ENCODE data around the gene QDPR. TPM values are rescaled to one million over a fixed set of nuclear protein-coding genes. Genes with fewer than 3 reads are reported as not detected.
"Not testable (repeated sequence)": the region's sequence is repeated elsewhere in the genome, so short reads cannot be mapped to it uniquely, and the experiment has no call there.

QDPR gene
- polyA plus RNA-seq (ENCODE audit: insufficient read length in 4 of 4): 10 to 100 TPM; 33.6 to 66.5 (median 52.1) TPM

DNA sequence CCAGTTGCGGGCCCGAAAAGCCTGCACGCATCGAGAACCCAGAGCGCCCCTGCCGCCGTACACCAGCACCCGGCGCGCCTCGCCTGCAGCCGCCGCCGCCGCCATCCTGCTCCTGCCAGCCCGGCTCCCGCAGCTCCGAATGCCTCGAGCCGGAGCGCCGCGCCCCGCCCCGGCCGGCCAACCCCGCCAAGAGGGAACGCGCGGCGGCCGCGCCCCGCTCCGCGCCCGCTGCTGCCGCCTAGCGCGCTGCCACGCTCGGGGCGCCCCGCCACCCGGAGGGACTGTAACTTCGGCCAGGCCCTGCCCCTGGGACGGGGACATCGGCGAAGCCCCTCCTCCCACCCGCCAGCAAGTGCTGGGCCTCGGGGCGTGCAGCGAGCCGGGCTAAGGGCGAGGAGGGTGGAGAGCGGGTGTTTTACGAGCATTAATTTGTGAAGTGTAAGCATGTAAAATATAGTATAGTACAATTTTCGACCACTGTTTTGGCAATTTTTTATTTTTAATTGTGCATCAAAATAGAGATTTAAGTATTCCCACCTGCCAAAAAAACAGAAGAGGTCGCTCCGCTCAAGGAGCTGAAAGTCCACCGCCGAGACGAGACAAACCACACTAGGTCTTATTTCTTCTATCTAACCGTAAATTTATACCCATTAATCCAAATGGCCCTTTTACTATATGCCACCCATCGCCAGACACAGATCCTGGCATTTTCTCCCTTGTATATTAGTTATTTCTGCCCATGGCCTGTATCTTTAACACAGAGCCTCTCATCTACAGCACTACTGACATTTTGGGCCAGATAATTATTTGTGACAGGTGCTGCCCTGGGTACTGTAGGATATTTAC is at the start of gene QDPR:
TSS of gene QDPR (minus strand) at position 141 of the 846 bp plus-strand sequence. CDS start at position 105, 36 bp downstream.
- DNase-seq (ENCODE audit: low read depth in 4 of 4, low spot score in 3 of 4): peak in 3 of 4 donors; percentile 39 to 60 (median 53)

DNA sequence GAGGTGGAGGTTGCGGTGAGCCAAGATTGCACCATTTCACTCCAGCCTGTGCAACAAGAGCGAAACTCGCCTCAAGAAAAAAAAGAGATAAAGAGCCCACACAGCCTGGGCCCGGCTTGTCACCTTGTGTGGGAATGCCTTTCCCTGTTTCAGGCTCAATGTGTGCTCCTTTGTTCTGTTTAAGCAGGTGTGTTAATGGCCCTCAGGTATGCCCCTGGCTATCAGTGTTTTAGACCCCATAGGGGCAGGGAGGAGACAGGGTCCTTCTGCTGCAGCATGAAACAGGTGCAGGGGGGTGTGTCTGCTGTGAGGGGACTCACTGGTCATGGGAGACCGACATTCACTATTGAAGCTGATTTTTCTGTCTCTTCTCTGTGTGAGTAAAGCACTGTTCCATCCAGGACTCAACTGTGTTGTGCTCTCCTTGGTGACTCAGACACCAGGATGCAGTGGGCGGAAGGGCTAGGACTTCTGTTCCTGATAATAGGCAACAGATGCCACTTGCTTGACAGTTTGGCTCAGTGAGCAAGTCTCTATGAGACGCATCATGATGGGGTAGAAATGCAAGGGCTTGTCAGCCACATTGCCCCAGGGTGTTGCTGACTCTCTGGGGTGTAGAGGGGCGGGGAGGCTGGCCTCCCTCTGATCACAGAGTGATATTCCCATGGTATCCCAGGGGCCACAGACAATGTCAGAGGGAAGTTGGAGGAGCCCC is 49.5 kb upstream of the QDPR start:
- DNase-seq (ENCODE audit: low read depth in 4 of 4, low spot score in 3 of 4): no peak

DNA sequence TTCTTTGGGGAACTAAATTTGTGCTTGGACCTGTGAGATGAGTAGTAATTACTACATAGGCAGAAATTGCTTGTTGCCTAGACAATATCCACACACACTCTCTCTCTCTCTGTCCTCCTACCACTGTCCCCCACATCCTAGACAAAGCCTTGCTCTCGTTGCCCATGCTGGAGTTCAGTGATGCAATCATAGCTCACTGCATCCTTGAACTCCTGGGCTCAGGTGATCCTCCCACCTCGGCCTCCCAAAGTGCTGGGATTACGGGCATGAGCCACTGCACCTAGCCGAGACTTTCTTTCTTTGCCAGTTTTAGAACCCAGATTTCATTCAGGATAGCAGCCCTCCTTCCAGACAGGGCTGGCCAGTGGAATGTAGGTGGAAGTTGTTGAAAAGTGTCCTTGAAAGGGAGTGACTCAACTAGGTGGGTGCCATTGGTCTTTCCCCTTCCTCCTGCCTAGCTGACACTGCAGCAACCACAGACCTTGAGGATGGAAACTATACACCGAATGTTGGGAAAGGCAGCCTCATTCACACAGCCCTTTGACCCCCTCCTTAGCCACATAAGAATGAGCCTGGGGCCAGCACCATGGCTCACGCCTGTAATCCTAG is 48.3 kb upstream of the QDPR start:
- no peak for DNase-seq (ENCODE audit: low read depth in 4 of 4, low spot score in 3 of 4)

DNA sequence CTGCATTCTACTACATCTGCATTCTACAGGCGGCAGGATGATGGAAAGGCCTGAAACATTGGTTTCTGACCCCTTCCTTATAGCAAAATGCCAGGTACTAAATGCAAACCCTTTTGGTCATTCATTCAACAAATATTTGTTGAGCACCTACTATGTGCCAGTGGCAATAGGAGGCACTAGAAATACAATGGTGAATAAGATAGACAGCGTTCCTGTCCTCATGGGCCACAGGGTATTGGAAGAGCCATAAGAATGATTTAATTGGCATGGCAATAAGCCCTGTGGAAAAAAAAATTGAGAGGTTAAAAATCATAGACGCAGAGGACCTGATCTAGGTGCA is 47.8 kb upstream of the QDPR start:
- no peak for DNase-seq (ENCODE audit: low read depth in 4 of 4, low spot score in 3 of 4)

DNA sequence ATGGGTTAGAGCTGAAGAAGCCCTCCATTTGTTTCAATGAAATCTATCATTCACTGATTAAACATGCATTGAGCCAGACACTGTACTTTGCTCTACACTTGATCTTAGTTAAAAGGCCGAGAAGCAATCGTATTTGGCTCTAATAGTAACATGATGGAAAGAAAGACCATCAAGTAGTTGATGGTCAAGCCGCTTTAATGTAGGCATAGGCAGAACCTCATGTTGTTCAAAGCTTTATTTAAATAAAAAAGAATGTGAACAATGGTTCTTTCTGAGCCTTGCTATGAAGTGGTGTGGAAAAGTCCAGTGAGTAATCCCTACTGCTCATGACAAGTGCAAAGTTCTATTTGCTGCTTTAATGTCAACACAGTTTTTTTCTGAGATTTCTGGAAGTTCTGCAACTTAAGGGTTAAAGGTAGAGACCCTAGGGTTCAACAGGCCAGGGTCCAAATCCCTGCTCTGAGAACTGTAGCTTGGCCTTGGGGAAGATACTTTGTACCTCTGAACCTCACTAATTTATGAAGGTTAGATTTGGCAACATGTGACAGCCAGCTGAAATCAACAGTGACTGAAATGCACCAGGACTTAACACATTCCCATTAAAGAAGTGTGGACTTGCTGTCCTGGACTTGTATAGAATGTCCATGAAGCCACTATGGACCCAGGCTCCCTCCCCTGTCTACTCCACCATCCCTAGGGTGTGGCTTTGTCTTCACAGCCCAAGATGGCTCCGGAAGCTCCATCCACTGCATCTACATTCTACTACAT is 47.2 kb upstream of the QDPR start:
- no peak for DNase-seq (ENCODE audit: low read depth in 4 of 4, low spot score in 3 of 4)

DNA sequence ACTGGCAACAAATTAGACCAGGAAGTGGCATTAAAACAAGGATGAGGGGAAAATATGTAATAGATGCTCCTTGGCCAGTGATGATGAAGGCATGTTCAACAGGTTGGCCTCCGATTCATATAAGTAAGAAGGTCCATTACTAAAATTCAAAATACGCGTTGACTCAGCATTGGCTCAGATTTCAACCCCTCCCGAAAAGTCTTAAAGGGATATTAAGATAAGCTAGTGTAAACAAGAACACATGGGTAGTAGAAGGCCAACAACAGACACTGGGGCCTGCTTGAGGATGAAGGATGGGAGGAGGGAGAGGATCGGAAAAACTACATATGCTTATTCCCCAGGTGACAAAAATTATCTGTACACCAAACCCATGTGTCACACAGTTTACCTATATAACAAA is 46.0 kb upstream of the QDPR start:
- no peak for DNase-seq (ENCODE audit: low read depth in 4 of 4, low spot score in 3 of 4)

DNA sequence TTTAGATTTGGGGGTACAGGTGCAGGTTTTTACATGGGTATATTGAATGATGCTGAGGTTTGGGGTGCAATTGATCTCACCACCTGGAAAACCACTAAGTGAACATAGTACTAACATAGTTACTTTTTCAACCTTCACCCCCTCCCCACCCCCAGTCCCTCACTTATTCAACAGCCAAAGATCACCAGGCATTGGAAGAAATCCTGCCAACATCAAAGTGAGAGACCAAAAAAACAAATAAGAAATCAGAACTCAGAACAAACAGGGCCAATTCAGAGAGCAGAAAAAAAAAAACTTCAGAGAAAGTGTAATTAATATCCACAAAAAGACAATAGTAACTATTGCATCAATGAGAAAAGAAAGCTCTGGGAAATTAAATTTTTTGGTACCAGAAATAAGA is 44.6 kb upstream of the QDPR start:
- no peak for DNase-seq (ENCODE audit: low read depth in 4 of 4, low spot score in 3 of 4)

DNA sequence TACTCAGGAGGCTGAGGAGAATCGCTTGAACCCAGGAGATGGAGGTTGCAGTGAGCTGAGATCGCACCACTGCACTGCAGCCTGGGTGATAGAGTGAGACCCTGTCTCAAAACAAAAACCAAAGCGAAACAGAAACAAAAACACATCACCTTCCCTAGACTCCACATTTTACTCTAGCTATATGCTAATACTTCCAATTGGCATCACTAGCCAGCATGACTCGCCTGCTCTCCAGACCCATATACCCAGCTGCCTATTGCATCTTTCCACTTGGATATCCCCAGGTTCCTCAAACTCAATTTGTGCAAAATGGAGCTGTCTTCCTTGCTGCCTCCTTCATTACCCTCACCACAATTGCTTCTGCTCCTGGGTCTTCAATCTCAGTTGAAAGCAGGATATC is 42.7 kb upstream of the QDPR start:
- no peak for DNase-seq (ENCODE audit: low read depth in 4 of 4, low spot score in 3 of 4)

DNA sequence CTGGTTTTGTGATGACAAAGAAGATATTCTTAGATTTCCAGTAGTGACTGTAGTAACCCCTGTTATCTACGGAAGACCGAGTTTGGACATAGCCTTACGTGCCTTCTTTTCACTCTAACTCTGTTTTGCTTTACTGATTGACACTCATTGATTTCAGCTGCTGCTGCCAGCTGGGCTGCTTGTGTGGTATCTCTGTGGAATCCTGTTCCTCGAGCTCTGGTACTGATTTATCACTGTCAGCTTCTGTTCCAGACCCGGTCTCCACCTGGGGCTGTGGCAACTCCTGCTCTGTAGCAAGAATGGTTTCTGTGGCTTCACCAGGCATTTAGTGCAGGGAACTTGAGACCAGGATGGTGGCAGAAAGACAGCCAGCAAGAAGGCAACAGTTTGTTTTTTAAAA is 40.5 kb upstream of the QDPR start:
- DNase-seq (ENCODE audit: low read depth in 4 of 4, low spot score in 3 of 4): no peak

DNA sequence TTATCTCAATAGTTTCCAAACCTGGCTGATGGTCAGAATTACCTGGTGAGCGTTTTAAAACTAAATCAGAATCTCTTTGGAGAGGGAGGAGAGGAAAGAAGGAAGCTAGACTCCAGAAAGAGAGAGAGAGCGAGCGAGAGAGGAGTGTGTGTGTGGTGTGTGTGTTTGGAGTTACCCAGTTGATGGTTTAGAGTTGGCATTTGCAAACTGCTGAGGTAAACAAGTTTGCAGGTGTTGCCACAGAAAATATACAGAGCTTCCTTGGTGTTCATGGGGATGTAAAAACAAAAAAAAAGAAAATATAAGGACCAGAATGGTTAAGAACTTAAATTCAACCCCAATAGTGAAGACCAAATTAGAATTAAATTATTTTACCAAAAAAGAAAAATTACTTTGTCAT is 38.7 kb upstream of the QDPR start:
- no peak for DNase-seq (ENCODE audit: low read depth in 4 of 4, low spot score in 3 of 4)

DNA sequence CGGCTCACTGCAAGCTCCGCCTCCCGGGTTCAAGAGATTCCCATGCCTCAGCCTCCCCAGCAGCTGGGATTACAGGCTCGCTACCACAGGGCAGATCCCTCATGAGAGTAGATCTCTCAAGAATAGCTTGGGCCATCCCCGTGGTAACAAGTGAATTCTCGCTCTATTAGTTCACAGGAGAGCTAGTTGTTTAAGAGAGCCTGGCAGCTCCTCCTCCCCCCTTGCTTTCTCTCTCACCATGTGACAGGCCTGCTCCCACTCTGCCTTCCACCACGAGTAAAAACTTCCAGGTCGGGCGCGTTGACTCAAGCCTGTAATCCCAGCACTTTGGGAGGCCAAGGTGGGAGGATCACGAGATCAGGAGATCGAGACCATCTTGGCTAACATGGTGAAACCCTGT is 34.8 kb upstream of the QDPR start:
- DNase-seq (ENCODE audit: low read depth in 4 of 4, low spot score in 3 of 4): no peak

DNA sequence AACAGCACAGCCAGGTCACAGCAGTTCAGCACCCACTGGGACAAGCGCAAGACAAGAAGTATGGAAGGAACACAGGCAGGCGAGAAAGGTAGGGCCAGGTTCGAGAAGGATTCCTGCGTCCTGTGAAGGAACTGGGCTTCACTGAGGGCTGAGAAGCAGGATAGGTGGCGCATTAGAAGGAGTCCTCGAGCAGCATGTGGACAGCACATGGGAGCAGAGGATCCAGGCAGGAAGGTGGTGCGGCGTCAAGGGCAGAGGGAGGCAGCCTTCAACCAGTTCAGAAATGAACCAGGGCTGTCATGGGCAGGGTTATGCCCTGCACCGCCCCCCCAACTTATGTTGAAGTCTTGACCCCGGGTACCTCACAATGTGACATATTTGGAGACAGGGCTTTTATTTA is 34.3 kb upstream of the QDPR start:
- DNase-seq (ENCODE audit: low read depth in 4 of 4, low spot score in 3 of 4): no peak

DNA sequence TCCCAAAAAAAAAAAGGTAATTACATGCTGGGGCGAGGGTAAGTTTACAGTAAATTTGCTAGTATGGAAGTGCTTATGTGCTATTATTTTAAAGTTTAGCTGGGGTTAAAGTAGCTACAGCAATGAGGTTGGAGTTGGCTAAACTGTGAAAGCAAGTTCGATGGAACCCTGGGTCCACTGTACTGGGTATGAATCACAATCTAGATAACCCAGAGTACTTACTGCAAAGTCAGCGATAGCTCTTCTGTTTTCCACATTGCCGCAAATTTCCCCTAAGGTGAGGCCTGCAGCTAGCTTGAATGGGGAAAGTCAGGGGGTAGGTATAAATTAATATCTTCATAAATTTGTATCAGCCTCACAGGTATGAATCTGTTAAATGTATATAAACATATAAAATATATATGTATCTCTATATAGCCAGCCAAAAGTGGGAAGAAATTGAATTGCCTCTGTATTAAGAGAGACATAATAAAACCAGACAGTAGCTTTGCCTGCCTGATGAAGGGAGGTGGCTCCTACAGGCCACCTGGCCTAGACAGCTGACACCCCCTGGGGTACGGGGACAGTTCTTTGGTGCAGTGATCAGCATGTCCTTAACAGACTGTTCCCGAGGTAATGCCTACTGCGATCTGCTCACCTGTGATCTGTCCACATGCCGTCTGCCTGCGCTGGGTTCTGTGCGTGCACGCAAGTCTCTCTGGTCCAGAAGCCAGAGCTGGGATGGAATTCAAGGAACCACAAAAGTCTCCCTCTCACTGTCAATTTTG is 33.7 kb upstream of the QDPR start:
- no peak for DNase-seq (ENCODE audit: low read depth in 4 of 4, low spot score in 3 of 4)

DNA sequence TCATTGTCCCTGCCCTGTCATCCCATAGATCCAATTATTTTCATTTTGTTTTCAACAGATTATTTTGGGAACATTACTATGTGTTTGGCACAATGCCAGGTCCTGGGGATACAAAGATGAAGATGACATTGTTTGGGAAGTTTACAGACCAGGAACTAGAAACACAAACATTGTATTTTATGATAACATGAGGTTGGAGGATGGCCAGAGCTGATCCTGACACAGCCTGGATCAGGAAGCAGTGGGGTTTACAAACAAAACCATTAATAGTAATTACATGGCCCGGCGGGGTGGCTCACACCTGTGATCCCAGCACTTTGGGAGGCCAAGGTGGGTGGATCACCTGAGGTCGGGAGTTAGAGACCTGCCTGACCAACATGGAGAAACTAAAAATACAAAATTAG is 32.9 kb upstream of the QDPR start:
- no peak for DNase-seq (ENCODE audit: low read depth in 4 of 4, low spot score in 3 of 4)

DNA sequence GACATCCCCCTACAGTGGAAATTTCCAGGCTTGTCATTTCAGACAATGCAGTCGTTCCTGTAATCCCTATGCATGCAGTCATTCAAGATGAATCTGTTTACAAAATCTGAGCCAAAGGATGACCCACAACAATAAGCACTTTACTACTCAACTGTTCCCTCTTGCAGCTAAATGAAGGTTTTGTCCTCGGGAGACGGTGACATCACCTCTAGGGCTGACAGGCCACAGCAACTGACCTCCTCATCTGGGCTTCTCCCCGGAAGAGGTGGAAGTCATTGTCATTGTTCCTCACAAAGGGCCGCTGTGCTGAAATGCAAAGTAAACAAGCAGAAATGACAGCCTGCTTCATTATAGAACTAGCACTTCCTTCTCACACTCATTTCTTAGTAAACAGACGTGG is 32.3 kb upstream of the QDPR start:
- no peak for DNase-seq (ENCODE audit: low read depth in 4 of 4, low spot score in 3 of 4)

DNA sequence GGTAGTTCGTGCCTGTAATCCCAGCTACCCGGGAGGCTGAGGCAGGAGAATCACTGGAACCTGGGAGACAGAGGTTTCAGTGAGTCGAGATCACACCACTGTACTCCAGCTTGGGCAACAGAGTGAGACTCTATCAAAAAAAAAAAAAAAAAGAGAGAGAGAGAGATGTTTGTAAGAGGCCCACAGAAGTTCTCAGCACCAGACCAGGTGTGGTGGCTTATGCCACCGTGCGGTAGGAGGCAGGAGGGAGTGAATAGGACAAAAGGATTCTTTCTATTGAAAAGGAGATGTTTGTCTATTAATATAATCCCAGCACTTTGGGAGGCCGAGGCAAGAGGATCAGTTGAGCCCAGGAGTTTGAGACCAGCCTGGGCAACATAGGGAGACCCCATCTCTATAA is 25.2 kb upstream of the QDPR start:
- DNase-seq (ENCODE audit: low read depth in 4 of 4, low spot score in 3 of 4): not testable (repeated sequence)

DNA sequence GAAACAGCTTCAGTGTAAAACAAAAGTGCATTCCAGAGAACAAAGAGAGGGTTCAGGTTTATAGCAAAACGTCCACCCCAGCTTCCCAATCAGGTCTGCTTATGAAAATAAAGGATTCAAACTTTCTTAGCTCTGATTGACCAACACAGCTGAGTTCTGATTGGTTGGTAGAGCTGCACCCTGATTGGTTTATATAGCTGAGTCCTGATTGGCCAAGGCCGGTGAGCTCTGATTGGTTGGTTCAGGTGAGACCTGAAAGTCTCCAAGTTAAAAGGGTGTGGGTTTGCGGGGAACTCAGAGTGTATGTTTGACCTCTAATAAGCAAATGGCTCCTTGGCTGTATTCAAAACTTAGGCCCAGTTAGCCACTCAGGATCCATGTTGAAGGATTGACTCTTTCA is 24.0 kb upstream of the QDPR start:
- DNase-seq (ENCODE audit: low read depth in 4 of 4, low spot score in 3 of 4): no peak

DNA sequence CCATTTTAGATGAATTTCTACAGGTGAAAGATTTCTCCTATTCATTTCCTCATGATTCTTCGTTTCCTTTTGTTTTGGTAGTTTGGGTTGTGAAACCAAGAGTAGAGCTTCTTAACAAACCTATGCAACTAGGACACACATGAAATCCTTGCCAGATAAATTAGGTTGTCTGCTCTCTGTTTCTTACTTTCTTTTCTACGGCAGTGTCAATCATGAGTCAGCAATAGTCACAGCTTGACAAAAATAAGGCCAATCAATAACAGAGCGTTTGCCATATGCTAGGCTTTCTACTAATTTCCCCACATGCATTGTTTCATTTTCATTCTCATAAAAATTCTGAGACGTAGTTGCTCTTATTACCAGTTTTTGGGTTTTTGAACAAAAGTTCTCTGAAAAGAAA is 23.4 kb upstream of the QDPR start:
- no peak for DNase-seq (ENCODE audit: low read depth in 4 of 4, low spot score in 3 of 4)

DNA sequence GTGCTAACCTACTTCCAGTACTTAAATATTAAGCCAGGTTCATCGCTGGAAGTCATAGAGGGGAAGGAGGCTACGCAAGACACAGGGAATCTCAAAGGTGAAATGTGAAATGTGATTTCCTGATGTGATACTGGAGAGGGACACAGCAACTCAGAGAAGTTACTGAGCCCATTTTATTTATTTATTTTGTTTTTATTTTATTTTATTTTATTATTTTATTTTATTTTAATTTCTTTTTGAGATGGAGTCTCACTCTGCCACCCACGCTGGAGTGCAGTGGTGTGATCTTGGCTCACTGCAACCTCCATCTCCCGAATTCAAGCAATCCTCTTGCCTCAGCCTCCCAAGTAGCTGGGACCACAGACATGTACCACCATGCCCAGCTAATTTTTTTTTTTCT is 22.8 kb upstream of the QDPR start:
- no peak for DNase-seq (ENCODE audit: low read depth in 4 of 4, low spot score in 3 of 4)

DNA sequence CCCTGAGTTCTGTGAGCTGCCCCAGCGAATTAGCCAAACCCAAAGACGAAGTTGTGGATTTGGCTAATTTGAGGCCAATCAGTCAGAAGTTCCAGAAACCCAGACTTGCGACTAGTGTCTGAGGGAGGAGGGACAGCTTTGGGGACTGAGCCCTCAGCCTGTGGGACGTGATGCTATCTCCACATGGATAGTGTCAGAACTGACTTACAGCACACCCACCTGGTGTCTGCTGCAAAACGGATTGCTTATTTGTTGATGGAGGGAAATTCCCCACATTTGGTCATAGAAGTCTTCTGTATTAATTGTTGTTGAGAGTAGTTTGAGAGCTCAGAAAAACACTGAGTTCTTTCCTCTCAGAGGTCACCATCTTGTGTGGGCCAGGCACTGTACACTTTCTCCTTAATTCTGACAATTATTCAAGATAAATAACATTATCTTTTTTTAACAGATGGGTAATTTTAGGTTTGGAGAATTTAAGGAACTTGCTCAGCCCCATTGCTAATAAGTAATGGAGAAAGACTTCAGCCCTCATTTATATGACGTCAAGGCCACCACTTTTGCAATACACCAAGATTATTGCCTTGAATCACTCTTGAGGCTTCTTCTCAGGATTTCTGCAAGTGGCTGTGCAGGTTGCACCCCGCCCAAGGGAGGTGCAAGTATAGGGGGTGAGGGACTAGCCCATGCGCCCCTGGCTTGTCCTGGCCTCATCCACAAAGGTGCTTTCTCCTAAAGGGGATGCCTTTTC is 19.8 kb upstream of the QDPR start:
- no peak for DNase-seq (ENCODE audit: low read depth in 4 of 4, low spot score in 3 of 4)
